Stimulated activated CD4-positive, alpha-beta T cell treated with anti-CD3 and anti-CD28 coated beads, Interleukin-1b, Interleukin-23, amount 100 ng/mL, for 4 hours (primary cell): ENCODE results near the gene TLE1.

Experiments used
- DNase-seq, 2 donors: peaks; one replicate each; pipeline ENCODE4 v3.0.0-alpha.2; 2020; ENCODE audit warnings: low read depth in 2 of 2

Gene TLE1

GRCh38 chr9:81578606-81579005 is 110.7 kb downstream of the TLE1 start:
- DNase-seq = no peak

- DNase-seq = no peak
Measured at GRCh38 chr9:81575956-81576355, 113.4 kb downstream of the TLE1 start.

DNA sequence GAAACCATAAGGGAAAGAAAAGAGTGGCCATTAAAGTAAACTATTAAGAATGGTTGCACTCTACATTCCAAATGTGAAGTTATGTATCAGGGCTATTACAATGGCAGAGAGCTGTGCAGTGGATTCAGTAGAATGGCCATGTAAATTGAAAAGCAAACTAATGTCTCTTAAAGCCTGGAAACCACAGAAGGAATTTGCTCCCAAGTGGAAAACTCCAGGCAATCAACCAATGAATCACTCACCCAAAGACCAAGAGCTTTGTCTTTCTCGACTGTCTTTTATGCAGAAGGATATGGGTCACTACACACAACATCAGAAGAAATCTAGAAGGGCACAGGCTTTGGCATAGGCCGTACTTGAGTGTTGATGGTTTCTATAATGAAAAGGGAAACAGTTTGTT is 114.9 kb downstream of the TLE1 start:
- DNase-seq = no peak

- DNase-seq = no peak
Measured at GRCh38 chr9:81573415-81574321, 115.7 kb downstream of the TLE1 start.

GRCh38 chr9:81570083-81570482 is 119.3 kb downstream of the TLE1 start:
- DNase-seq = no peak

GRCh38 chr9:81566074-81566698 is 123.2 kb downstream of the TLE1 start:
- no peak for DNase-seq

DNA sequence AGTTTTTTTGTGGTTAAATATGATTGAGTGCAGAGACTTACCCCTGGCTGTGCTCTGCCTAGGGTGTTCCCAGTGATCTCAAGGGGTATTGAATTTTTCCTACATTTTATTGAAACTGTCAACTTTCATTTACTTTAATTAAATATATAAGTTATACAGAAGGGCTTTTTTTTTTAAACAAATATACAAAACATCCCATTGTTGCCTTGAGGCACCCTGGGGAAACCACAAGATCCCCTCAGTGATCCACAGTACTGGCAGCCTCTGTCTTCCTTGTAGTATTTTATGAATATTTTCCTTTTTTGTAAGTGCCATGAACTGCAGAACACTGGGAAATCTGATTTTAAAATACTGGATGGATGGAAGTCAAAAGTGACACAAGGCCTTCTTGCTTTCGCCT is 123.7 kb downstream of the TLE1 start:
- DNase-seq = no peak

- DNase-seq = no peak
Measured at GRCh38 chr9:81565144-81565543, 124.2 kb downstream of the TLE1 start.

GRCh38 chr9:81564632-81565031 is 124.7 kb downstream of the TLE1 start:
- no peak for DNase-seq

GRCh38 chr9:81563739-81564138 is 125.6 kb downstream of the TLE1 start:
- no peak for DNase-seq

- no peak for DNase-seq
Measured at GRCh38 chr9:81563020-81563407, 126.3 kb downstream of the TLE1 start.

- no peak for DNase-seq
Measured at GRCh38 chr9:81562231-81563019, 126.9 kb downstream of the TLE1 start.

DNA sequence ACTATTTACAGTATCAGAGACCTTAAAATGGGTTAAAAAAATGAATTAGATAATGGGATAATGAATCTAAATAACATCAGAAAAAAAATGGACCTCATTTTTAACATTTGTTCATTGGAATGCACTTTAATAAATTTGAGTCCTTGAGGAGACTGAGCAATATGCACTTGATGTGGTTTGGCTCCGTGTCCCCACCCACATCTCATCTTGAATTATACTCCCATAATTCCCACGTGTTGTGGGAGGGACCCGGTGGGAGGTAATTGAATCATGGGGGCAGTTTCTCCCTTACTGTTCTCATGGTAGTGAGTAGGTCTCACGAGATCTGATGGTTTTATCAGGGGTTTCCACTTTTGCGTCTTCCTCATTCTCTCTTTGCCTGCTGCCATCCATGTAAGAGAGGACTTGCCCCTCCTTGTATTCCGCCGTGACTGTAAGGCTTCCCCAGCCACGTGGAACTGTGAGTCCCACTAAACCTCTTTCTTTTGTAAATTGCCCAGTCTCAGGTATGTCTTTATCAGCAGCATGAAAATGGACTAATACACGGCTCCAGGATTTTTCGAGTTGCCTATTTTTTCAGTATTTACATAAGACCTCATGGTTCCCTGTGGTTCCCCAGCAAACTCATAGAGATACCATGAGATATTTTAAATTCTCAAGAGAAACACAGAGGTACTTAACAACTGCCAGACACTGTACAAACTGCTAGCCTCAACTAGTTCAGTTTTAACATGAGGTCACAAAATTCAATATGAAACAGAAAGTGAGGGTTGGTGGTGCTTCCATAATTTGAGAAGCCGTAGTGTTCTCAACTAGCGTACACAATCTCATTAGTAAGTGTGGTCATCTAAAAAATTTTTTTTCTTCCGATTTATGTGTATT is 128.3 kb downstream of the TLE1 start:
- no peak for DNase-seq

- no peak for DNase-seq
Measured at GRCh38 chr9:81559709-81560108, 129.6 kb downstream of the TLE1 start.

DNA sequence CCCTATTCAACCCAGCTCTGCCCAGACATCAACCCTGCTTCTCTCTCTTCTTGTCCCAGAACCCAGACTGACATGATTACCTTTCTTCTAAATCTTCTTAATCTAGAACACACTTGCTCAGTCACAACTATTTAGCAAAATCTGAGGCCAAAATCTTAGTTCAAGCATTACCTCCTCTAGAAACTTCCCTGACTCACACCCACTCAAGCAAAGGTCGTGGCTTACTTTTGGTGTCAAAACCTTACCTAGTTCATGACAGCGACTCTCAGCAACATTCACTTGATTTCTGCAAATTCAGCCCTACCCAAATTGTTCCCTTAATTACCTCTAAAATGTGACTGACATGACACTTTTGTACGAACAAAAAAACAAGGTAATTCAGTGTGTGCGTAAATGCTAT is 130.2 kb downstream of the TLE1 start:
- DNase-seq = no peak

- DNase-seq = no peak
Measured at GRCh38 chr9:81558091-81558830, 131.1 kb downstream of the TLE1 start.

DNA sequence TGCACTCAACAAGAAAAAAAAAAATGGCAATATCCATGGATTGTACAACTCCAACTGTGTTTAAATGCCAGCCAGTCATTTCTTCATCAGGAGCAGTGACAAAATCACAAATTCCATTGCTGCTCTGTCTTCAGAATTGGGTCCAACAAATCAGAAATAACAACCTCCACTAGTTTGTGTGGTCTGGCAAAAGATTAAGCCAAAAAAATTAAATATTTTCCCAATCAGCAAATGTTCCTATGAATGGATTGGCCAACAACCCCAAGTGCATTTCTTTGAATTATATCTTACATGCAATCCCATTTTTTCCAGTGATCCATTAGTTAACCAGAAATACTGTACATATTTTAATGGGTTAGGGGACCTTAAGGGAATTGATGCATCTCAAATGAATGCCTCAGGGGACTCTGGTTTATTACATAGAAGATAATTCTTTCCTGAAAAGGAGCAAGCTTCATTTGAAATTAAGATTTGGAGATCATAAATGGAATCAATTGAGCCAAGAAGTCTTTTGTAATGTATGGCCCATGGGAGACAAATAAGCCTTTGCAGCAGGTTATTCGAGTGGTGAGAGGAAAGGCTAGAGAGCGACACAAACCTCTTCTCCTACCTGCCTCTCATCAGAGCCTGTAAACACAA is 131.8 kb downstream of the TLE1 start:
- DNase-seq = no peak

GRCh38 chr9:81556923-81557322 is 132.4 kb downstream of the TLE1 start:
- no peak for DNase-seq

GRCh38 chr9:81552581-81552991 is 136.8 kb downstream of the TLE1 start:
- DNase-seq = no peak

GRCh38 chr9:81550207-81550583 is 139.2 kb downstream of the TLE1 start:
- no peak for DNase-seq
